Heart left ventricle (tissue), 16 donors: ENCODE data around the gene PRKG1. TPM values are rescaled to one million over a fixed set of nuclear protein-coding genes. Genes with fewer than 3 reads are reported as not detected.

Experiments
- ATAC-seq, 4 donors: fragments of 200-7000 bp; cut with Tn5 transposase; one replicate each; pipeline ENCODE4 v1.9.1; 2020 to 2022; ENCODE audit warnings: moderate library complexity in 4 of 4, mild to moderate bottlenecking in 3 of 4, moderate number of reproducible peaks in 1 of 4
- DNase-seq, 5 donors: peaks; one replicate each; pipeline ENCODE4 v3.0.0-alpha.2; 2020
- H3K27ac ChIP-seq, 12 donors: fragments of 200-600 bp; sonication (generic) in 4 of 12; one replicate each; pipeline versions ENCODE4 v1.5.0 to v1.8.0; 2016 to 2022; ENCODE audit warnings: mild to moderate bottlenecking in 2 of 12
- H3K27me3 ChIP-seq, 9 donors: fragments of 200-600 bp; sonication (generic) in 2 of 9; one replicate each; pipeline versions ENCODE4 v1.5.1 to v1.8.0; 2016 to 2022; ENCODE audit warnings: mild to moderate bottlenecking in 3 of 9
- H3K36me3 ChIP-seq, 9 donors: fragments of 200-600 bp; sonication (generic) in 2 of 9; one replicate each; pipeline versions ENCODE4 v1.5.0 to v1.8.0; 2018 to 2022; ENCODE audit warnings: mild to moderate bottlenecking in 2 of 9
- H3K4me1 ChIP-seq, 12 donors: fragments of 200-600 bp; sonication (generic) in 4 of 12; one replicate each; pipeline versions ENCODE4 v1.5.0 to v1.8.0; 2016 to 2022; ENCODE audit warnings: mild to moderate bottlenecking in 3 of 12
- H3K4me3 ChIP-seq, 12 donors: fragments of 200-600 bp; sonication (generic) in 4 of 12; one replicate each; pipeline versions ENCODE4 v1.5.0 to v1.8.0; 2017 to 2022; ENCODE audit warnings: mild to moderate bottlenecking in 9 of 12, moderate library complexity in 4 of 12
- H3K9me3 ChIP-seq, 12 donors: fragments of 200-600 bp; sonication (generic) in 4 of 12; one replicate each; pipeline versions ENCODE4 v1.5.0 to v1.8.0; 2016 to 2022; ENCODE audit warnings: mild to moderate bottlenecking in 1 of 12
- CTCF ChIP-seq, 12 donors: fragments of 200-600 bp; sonication (generic) in 4 of 12; IDR thresholded peaks; one replicate each; pipeline versions ENCODE4 v1.5.0 to v1.8.0; 2018 to 2022; ENCODE audit warnings: antibody characterized with exemption in 12 of 12, mild to moderate bottlenecking in 5 of 12
- POLR2A ChIP-seq, 2 donors: fragments of 450-650 bp; IDR thresholded peaks; one replicate each; pipeline ENCODE4 v1.6.1; 2017; ENCODE audit warnings: antibody characterized with exemption in 2 of 2, mild to moderate bottlenecking in 2 of 2, moderate library complexity in 2 of 2
- WGBS, 4 donors: extraction: QIAGEN DNeasy Blood & Tissue Kit in 2 of 4; methylation state at CpG; one replicate each; pipeline versions ENCODE4 v1.1.5 to v1.1.7; 2013 to 2018; 5-methylcytosine and 5-hydroxymethylcytosine counted together
- intact Hi-C, 10 donors: fragments of 100-400 bp; cut with DNase I; formaldehyde crosslinking; loops; one replicate each; pipeline versions ENCODE4 v1.11.1 to v1.14.2; 2022
- polyA plus RNA-seq, 2 donors: library from polyadenylated mRNA; stranded (reverse); fragments of 200-250 nt; gene quantifications; one replicate each; pipeline ENCODE4 v1.2.3, GENCODE V29; 2013
- total RNA-seq, 9 donors: library from RNA; depleted of rRNA in 2 of 9; stranded (reverse); fragments of >200 nt in 2 of 9; fragmentation: NEBNext Ultra II Directional in 3 of 9; extraction: Animal tissue kit (Norgen Biotek cat#: 25700) in 3 of 9; gene quantifications; one replicate each; pipeline versions ENCODE4 v1.1.0 to v1.2.4, GENCODE V29; 2016 to 2023
- donor health status: ischemic (EF 13 %, LVEDD 7.1; RV severe dilation, severe dysfunction).
- donor health status: healthy with polysubstance abuse.
- donor health status: DM: no; HTN: yes; CAD: no.
- donor health status: DM: no; HTN: no; CAD: no.
- donor health status: ischemic (EF 25% LVEDD 6.9; RV normal size, moderate dysfunction).
- donor health status: ischemic (EF 25% LVEDD 5.7; RV mildly dilated, moderate dysfunction).
- donor health status: healthy.
- donor health status: DM: yes; HTN: yes; CAD: no.
- donor health status: ischemic (EF 35%, LVEDD 5.7; RV mildly dilated, moderate dysfunction).
- donor health status: nonischemic (EF 11% LVEDD 7.7; RV severe dilation, severe dysfunction).
- donor health status: DM: yes; HTN: yes; CAD: no.
- donor health status: PGD.
- donor health status: ischemic (EF 29% LVEDD 5.4; RV normal size, mild dysfunction).
- donor health status: nonischemic (EF 23%, LVEDD 6.1; RV moderate dilation, normal function).

PRKG1 gene
- total and polyA plus RNA-seq, 11 donors: 5.5 to 37.3 (median 29.3) TPM

GRCh38 chr10:51894771-51895578 is 820.7 kb downstream of the PRKG1 start:
- WGBS, 4 donors: 56 to 73% (median 60%) methylated on average over 5 of the region's 5 CpGs
- H3K27me3 ChIP-seq: no peaks in the 10 kb centered on the region
- peaks cover 0 to 44% (median 20%) of the 10 kb centered on the region in 12 donors for H3K4me1 ChIP-seq
- no peak overlapping the region for H3K4me3 ChIP-seq
- intact Hi-C loops: no loop called here
- ATAC-seq (peak; percentile 71 to 93 (median 86)), DNase-seq (peak; percentile 28 to 69 (median 54))
- H3K27ac ChIP-seq: peak overlapping the region in 11 of 12 donors; percentile 4 to 87 (median 57)
- no peaks in the 10 kb centered on the region for H3K36me3 ChIP-seq
- TF ChIP-seq POLR2A (IDR thresholded peaks at IDR 0.05): no peak
- TF ChIP-seq CTCF (IDR thresholded peaks at IDR 0.05): no peak
- no peaks in the 10 kb centered on the region for H3K9me3 ChIP-seq

GRCh38 chr10:51896849-51897248 is 822.6 kb downstream of the PRKG1 start:
- Histone ChIP-seq H3K9me3 (no peaks in the 10 kb centered on the region), H3K27me3 (no peaks in the 10 kb centered on the region), H3K27ac (peak overlapping the region in 9 of 12 donors; percentile 23 to 87 (median 63)), H3K36me3 (no peaks in the 10 kb centered on the region), H3K4me1 (peaks cover 0 to 44% (median 20%) of the 10 kb centered on the region in 12 donors), H3K4me3 (no peak overlapping the region)
- ATAC-seq: peak in 2 of 4 donors; percentile 31 to 51
- 38 to 56% (median 46%) methylated on average over 1 of the region's 1 CpG for WGBS, 4 donors
- TF ChIP-seq POLR2A (IDR thresholded peaks at IDR 0.05) (no peak), CTCF (IDR thresholded peaks at IDR 0.05) (no peak)
- intact Hi-C loops: no loop called here
- DNase-seq: no peak

GRCh38 chr10:51897560-51897959 is 823.3 kb downstream of the PRKG1 start:
- H3K4me1 ChIP-seq: peaks cover 0 to 44% (median 20%) of the 10 kb centered on the region in 12 donors
- no peaks in the 10 kb centered on the region for H3K9me3 ChIP-seq
- DNase-seq (peak in 1 of 5 donors; percentile 24), ATAC-seq (peak in 2 of 4 donors; percentile 43 to 61)
- intact Hi-C loops: no loop called here
- TF ChIP-seq CTCF (IDR thresholded peaks at IDR 0.05) (no peak), POLR2A (IDR thresholded peaks at IDR 0.05) (no peak)
- 73 to 94% (median 86%) methylated on average over 1 of the region's 1 CpG for WGBS, 4 donors
- H3K27me3 ChIP-seq: no peaks in the 10 kb centered on the region
- peak overlapping the region in 9 of 12 donors; percentile 7 to 87 (median 57) for H3K27ac ChIP-seq
- H3K36me3 ChIP-seq: no peaks in the 10 kb centered on the region
- no peak overlapping the region for H3K4me3 ChIP-seq

GRCh38 chr10:51900180-51900579 is 825.9 kb downstream of the PRKG1 start:
- Histone ChIP-seq H3K9me3 (no peaks in the 10 kb centered on the region), H3K36me3 (no peaks in the 10 kb centered on the region), H3K27ac (no peak overlapping the region), H3K4me1 (peaks cover 0 to 30% (median 15%) of the 10 kb centered on the region in 12 donors), H3K4me3 (no peak overlapping the region), H3K27me3 (no peaks in the 10 kb centered on the region)
- no peak for ATAC-seq
- intact Hi-C loops: no loop called here
- TF ChIP-seq CTCF (IDR thresholded peaks at IDR 0.05) (no peak), POLR2A (IDR thresholded peaks at IDR 0.05) (no peak)
- WGBS, 4 donors: 88 to 96% (median 94%) methylated on average over 1 of the region's 1 CpG
- no peak for DNase-seq
